ENCODE measurements around the gene RALGAPA2. TPM values are rescaled to one million over a fixed set of nuclear protein-coding genes. Genes with fewer than 3 reads are reported as not detected.

RALGAPA2 gene
- total RNA-seq, 1 experiment from 2014 or later: 9.8 TPM

DNA sequence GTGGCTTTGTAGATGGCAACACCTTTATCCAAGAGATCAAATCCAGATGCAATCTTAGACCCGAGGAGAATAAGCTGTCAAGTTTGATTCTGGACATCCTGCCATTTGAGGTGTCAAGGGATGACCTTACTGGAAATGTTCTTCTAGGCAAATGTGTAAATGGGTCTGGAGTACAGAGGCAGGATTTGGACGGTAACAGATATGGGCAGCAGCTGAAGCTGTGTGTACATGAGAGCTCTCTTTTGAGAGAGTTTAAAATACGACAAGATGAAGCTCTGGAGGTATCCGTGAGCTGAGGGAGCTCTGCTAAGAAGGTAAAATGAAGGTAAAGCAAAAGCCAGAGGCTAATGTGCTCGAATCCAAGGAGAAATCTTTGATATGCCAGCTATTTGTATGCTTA is 56.6 kb downstream of the RALGAPA2 start:
- intact Hi-C loops (cut with micrococcal nuclease): no loop called here
- ChIA-PET POLR2A (interaction anchor here (0.6 to 1.4 kb wide), 2 partner anchors 12 to 155 kb away, joined by 3 to 4 read pairs; no protein-coding TSS in a partner anchor), CTCF (interaction anchor here (0.6 to 15.6 kb wide), 6 partner anchors 9 to 1994 kb away, joined by 3 to 373 read pairs (median 7); no protein-coding TSS in a partner anchor)
- Mint-ChIP-seq H3K4me1 (ENCODE audit: insufficient read depth, unreplicated experiment) (peaks cover 4% of the 10 kb centered on the region), H3K4me3 (ENCODE audit: unreplicated experiment) (no peak overlapping the region), H3K27me3 (ENCODE audit: insufficient read depth, unreplicated experiment) (no peaks in the 10 kb centered on the region), H3K27ac (ENCODE audit: low read depth, unreplicated experiment) (no peak overlapping the region), H3K9me3 (ENCODE audit: unreplicated experiment) (no peaks in the 10 kb centered on the region), H3K36me3 (ENCODE audit: insufficient read depth, unreplicated experiment) (peaks cover 5% of the 10 kb centered on the region)
- no TSS peak for BruUV-seq (replicated peaks)
- TF ChIP-seq, protein P1, sequence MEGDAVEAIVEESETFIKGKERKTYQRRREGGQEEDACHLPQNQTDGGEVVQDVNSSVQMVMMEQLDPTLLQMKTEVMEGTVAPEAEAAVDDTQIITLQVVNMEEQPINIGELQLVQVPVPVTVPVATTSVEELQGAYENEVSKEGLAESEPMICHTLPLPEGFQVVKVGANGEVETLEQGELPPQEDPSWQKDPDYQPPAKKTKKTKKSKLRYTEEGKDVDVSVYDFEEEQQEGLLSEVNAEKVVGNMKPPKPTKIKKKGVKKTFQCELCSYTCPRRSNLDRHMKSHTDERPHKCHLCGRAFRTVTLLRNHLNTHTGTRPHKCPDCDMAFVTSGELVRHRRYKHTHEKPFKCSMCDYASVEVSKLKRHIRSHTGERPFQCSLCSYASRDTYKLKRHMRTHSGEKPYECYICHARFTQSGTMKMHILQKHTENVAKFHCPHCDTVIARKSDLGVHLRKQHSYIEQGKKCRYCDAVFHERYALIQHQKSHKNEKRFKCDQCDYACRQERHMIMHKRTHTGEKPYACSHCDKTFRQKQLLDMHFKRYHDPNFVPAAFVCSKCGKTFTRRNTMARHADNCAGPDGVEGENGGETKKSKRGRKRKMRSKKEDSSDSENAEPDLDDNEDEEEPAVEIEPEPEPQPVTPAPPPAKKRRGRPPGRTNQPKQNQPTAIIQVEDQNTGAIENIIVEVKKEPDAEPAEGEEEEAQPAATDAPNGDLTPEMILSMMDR (IDR thresholded peaks at IDR 0.05; ENCODE audit: unreplicated experiment): no peak
- DNase-seq (ENCODE audit: unreplicated experiment): no peak

DNA sequence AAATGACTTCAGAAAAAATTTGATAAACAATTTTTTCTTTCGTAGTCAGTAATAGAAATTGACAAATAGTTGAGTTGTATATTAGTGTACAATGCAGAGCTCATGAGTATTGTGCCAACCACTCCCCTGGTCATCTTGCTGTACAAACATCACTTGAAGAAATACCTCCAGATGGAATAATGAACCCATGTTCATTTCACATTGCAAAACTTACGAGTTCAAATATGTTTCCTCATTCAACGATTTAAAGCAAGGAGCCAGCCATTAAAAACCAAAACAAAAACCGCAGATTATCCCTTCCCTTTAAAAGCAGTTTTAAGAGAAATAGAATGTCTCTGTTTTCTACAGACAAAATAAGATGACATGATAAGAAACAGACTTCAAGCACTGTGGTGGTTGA is 62.5 kb downstream of the RALGAPA2 start:
- Mint-ChIP-seq H3K4me3 (ENCODE audit: unreplicated experiment) (no peak overlapping the region), H3K9me3 (ENCODE audit: unreplicated experiment) (no peaks in the 10 kb centered on the region), H3K36me3 (ENCODE audit: insufficient read depth, unreplicated experiment) (no peaks in the 10 kb centered on the region), H3K4me1 (ENCODE audit: insufficient read depth, unreplicated experiment) (no peaks in the 10 kb centered on the region), H3K27me3 (ENCODE audit: insufficient read depth, unreplicated experiment) (no peaks in the 10 kb centered on the region), H3K27ac (ENCODE audit: low read depth, unreplicated experiment) (no peak overlapping the region)
- no peak for DNase-seq (ENCODE audit: unreplicated experiment)
- ChIA-PET CTCF (interaction anchor here (1.2 to 1.6 kb wide), 2 partner anchors 175 to 188 kb away, joined by 3 to 5 read pairs; no protein-coding TSS in a partner anchor), POLR2A (no interaction called here)
- TF ChIP-seq, protein P1 (IDR thresholded peaks at IDR 0.05; ENCODE audit: unreplicated experiment): no peak
- intact Hi-C loops (cut with micrococcal nuclease): no loop called here
- no TSS peak for BruUV-seq (replicated peaks)

DNA sequence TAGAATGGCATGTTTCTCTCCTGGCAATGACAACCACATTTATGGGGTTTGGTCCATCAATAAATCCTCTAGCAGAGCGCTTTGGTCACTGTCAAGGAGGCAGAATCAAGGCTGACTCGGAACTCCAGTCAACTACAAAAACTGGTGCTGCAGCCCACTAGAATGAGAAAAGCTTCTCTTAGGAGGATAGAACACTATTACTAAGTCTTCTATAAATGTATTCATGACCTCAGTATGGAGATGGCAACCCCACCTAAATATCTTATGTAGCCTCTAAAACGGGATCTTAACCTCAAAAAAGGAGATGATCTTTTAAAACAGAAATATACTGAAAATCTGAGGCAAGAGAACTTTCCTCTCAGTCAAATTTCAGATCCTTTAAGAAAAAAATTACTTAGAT is 68.5 kb downstream of the RALGAPA2 start:
- DNase-seq (ENCODE audit: unreplicated experiment): no peak
- ChIA-PET CTCF (interaction anchor here (1.3 to 1.5 kb wide), 2 partner anchors 51 to 182 kb away, joined by 3 to 6 read pairs; no protein-coding TSS in a partner anchor), POLR2A (interaction anchor here (1.1 kb wide), 1 partner anchor 12 kb away, joined by 4 read pairs; no protein-coding TSS in a partner anchor)

DNA sequence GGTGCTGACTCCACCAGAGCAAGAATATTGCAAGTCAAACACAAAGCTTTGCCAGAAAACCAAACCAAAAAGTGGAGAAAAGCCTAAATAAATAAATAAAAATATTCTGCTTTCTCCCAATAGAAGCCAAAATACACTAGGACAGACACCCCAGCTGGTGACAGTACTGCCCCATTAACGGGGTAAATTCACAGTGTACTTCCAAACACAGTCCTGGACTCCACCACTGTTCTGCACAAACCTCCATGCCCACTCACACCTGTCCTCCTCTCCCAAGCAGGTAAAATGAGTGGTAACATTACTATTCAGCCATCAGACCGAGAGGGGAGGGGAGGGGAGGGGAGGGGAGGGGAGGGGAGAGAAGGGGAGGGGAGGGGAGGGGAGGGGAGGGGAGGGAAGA is 70.7 kb downstream of the RALGAPA2 start:
- no peak overlapping the region for H3K27ac Mint-ChIP-seq (ENCODE audit: low read depth, unreplicated experiment)
- TF ChIP-seq, protein P1 (IDR thresholded peaks at IDR 0.05; ENCODE audit: unreplicated experiment): no peak
- ChIA-PET CTCF (interaction anchor here (0.6 to 1.1 kb wide), 4 partner anchors 141 to 874 kb away, joined by 3 to 9 read pairs (median 4); no protein-coding TSS in a partner anchor), POLR2A (interaction anchor here (1.3 kb wide), 1 partner anchor 9 kb away, joined by 3 read pairs; no protein-coding TSS in a partner anchor)
- H3K4me1 Mint-ChIP-seq (ENCODE audit: insufficient read depth, unreplicated experiment): no peaks in the 10 kb centered on the region
- H3K4me3 Mint-ChIP-seq (ENCODE audit: unreplicated experiment): no peak overlapping the region
- H3K9me3 Mint-ChIP-seq (ENCODE audit: unreplicated experiment): no peaks in the 10 kb centered on the region
- BruUV-seq (replicated peaks): no TSS peak
- peaks cover 19% of the 10 kb centered on the region for H3K36me3 Mint-ChIP-seq (ENCODE audit: insufficient read depth, unreplicated experiment)
- H3K27me3 Mint-ChIP-seq (ENCODE audit: insufficient read depth, unreplicated experiment): no peaks in the 10 kb centered on the region
- intact Hi-C loops (cut with micrococcal nuclease): no loop called here
- DNase-seq (ENCODE audit: unreplicated experiment): no peak

More for the DNA sequence above, 68.5 kb downstream of the RALGAPA2 start:
- no peaks in the 10 kb centered on the region for H3K9me3 Mint-ChIP-seq (ENCODE audit: unreplicated experiment)
- intact Hi-C loops (cut with micrococcal nuclease): no loop called here
- TF ChIP-seq, protein P1 (IDR thresholded peaks at IDR 0.05; ENCODE audit: unreplicated experiment): no peak
- no TSS peak for BruUV-seq (replicated peaks)
- no peaks in the 10 kb centered on the region for H3K4me1 Mint-ChIP-seq (ENCODE audit: insufficient read depth, unreplicated experiment)
- H3K27ac Mint-ChIP-seq (ENCODE audit: low read depth, unreplicated experiment): no peak overlapping the region
- peaks cover 19% of the 10 kb centered on the region for H3K36me3 Mint-ChIP-seq (ENCODE audit: insufficient read depth, unreplicated experiment)
- no peak overlapping the region for H3K4me3 Mint-ChIP-seq (ENCODE audit: unreplicated experiment)
- no peaks in the 10 kb centered on the region for H3K27me3 Mint-ChIP-seq (ENCODE audit: insufficient read depth, unreplicated experiment)

Data from MCF 10A (cell line).